Adrenal gland (tissue), 12 donors: ENCODE results near the gene ACVRL1. TPM values are rescaled to one million over a fixed set of nuclear protein-coding genes. Genes with fewer than 3 reads are reported as not detected.
A peak's percentile ranks its signal among the peaks of the same experiment; 100 is the strongest.

ENCODE experiments used
- DNase-seq, 7 donors: peaks; one replicate each; pipeline ENCODE4 v3.0.0-alpha.2; 2019 to 2020
- H3K27ac ChIP-seq, 5 donors: fragments of 200-600 bp; sonication (generic) in 4 of 5; 1 replicate in 3 of 5; 2 replicates in 2 of 5; pipeline versions ENCODE4 v1.5.1 to v1.8.0; 2016 to 2020; ENCODE audit warnings: mild to moderate bottlenecking in 1 of 5
- H3K27me3 ChIP-seq: fragments of 200-600 bp; 2 replicates; pipeline ENCODE4 v1.8.0; 2021
- H3K36me3 ChIP-seq, 2 donors: fragments of 200-600 bp; replicated peaks in 1 of 2; 1 replicate in 1 of 2; 2 replicates in 1 of 2; pipeline versions ENCODE4 v1.5.1 to v1.8.0; 2018 to 2022
- H3K4me1 ChIP-seq, 2 donors: fragments of 200-600 bp; replicated peaks in 1 of 2; 1 replicate in 1 of 2; 2 replicates in 1 of 2; pipeline versions ENCODE4 v1.5.1 to v1.8.0; 2018 to 2021
- H3K4me3 ChIP-seq, 4 donors: fragments of 200-600 bp; sonication (generic) in 3 of 4; one replicate each; pipeline ENCODE4 v1.5.1; 2016 to 2018
- H3K9me3 ChIP-seq, 3 donors: fragments of 200-600 bp; sonication (generic) in 1 of 3; replicated peaks in 1 of 3; 1 replicate in 2 of 3; 2 replicates in 1 of 3; pipeline versions ENCODE4 v1.5.1 to v1.8.0; 2016 to 2021
- CTCF ChIP-seq, 6 experiments: fragments of 450-650 bp in 4 of 6; fragments of 200-600 bp in 2 of 6; sonication (generic) in 1 of 6; IDR thresholded peaks; 1 replicate in 5 of 6; 2 replicates in 1 of 6; pipeline versions ENCODE4 v1.5.1 to v1.8.0; 2016 to 2021; ENCODE audit warnings: antibody characterized with exemption in 6 of 6, mild to moderate bottlenecking in 2 of 6, moderate library complexity in 1 of 6
- POLR2A ChIP-seq, 2 donors: fragments of 450-650 bp; IDR thresholded peaks; one replicate each; pipeline ENCODE4 v1.6.1; 2017; ENCODE audit warnings: antibody characterized with exemption in 2 of 2, mild to moderate bottlenecking in 2 of 2, moderate library complexity in 1 of 2
- WGBS, 4 donors: extraction: QIAGEN DNeasy Blood & Tissue Kit in 2 of 4; methylation state at CpG; one replicate each; pipeline versions ENCODE4 v1.1.5 to v1.1.7; 2013 to 2017; 5-methylcytosine and 5-hydroxymethylcytosine counted together
- intact Hi-C, 2 donors: fragments of 100-400 bp; cut with DNase I; formaldehyde crosslinking; loops; one replicate each; pipeline versions ENCODE4 v1.14.1 to v1.15.0; 2022 to 2023
- polyA plus RNA-seq, 3 donors: library from polyadenylated mRNA; stranded (reverse); fragments of 200-250 nt in 2 of 3; fragments of 350-450 nt in 1 of 3; fragmentation: Illumina TruSeq in 1 of 3; extraction: RNeasy Lipid Tissue Mini Kit (QIAGEN cat#74804) in 1 of 3; gene quantifications; one replicate each; pipeline ENCODE4 v1.2.3, GENCODE V29; 2013 to 2014
- total RNA-seq, 9 donors: library from RNA; depleted of rRNA in 4 of 9; stranded (reverse); fragments of >200 nt in 4 of 9; fragments of 120-200 nt in 1 of 9; fragmentation: NEBNext Ultra II Directional in 1 of 9; extraction: Animal tissue kit (Norgen Biotek cat#: 25700) in 1 of 9; gene quantifications; one replicate each; pipeline versions ENCODE4 v1.1.0 to v1.2.4, GENCODE V29; 2013 to 2023
- donor health status: healthy with polysubstance abuse.
- donor health status: Bipolar disorder and iron deficiency.
- donor health status: DM: yes; HTN: yes; CAD: no.
- donor health status: DM: no; HTN: no; CAD: no.
- donor health status: DM: no; HTN: no; CAD: no.
- donor health status: DM: yes; HTN: yes; CAD: no.

The ACVRL1 gene
- total and polyA plus RNA-seq, 12 donors = 7.8 to 117 (median 43.7) TPM

- H3K36me3 ChIP-seq = no peaks in the 10 kb centered on the region
- H3K4me3 ChIP-seq = no peak overlapping the region
- no peaks in the 10 kb centered on the region for H3K9me3 ChIP-seq
- peaks cover 6% of the 10 kb centered on the region in 2 donors for H3K4me1 ChIP-seq
- DNase-seq = no peak
- 47 to 74% (median 62%) methylated on average over 4 of the region's 4 CpGs for WGBS, 4 donors
- intact Hi-C loops = loop anchor here in 1 of 2 donors (5.0 kb wide), 1 partner anchor 443 kb away; no protein-coding TSS in a partner anchor
- no peak overlapping the region for H3K27ac ChIP-seq
- no peak for TF ChIP-seq POLR2A (IDR thresholded peaks at IDR 0.05)
- H3K27me3 ChIP-seq = no peaks in the 10 kb centered on the region
Measured at GRCh38 chr12:51870504-51870903, 36.8 kb upstream of the ACVRL1 start.

GRCh38 chr12:51871126-51871525 lies 36.2 kb upstream of the ACVRL1 start:
- DNase-seq = peak in 1 of 7 donors; percentile 41
- peaks cover 6% of the 10 kb centered on the region in 2 donors for H3K4me1 ChIP-seq
- no peaks in the 10 kb centered on the region for H3K9me3 ChIP-seq
- 41 to 78% (median 72%) methylated on average over 3 to 6 of the region's 6 CpGs for WGBS, 4 donors
- intact Hi-C loops = loop anchor here in 1 of 2 donors (5.0 kb wide), 1 partner anchor 444 kb away; no protein-coding TSS in a partner anchor
- no peaks in the 10 kb centered on the region for H3K36me3 ChIP-seq
- H3K4me3 ChIP-seq = no peak overlapping the region
- TF ChIP-seq POLR2A (IDR thresholded peaks at IDR 0.05) = no peak
- TF ChIP-seq CTCF (IDR thresholded peaks at IDR 0.05) = no peak
- no peaks in the 10 kb centered on the region for H3K27me3 ChIP-seq
- no peak overlapping the region for H3K27ac ChIP-seq

GRCh38 chr12:51871918-51872688 lies 35.2 kb upstream of the ACVRL1 start:
- no peak overlapping the region for H3K27ac ChIP-seq
- H3K27me3 ChIP-seq = no peaks in the 10 kb centered on the region
- no peaks in the 10 kb centered on the region for H3K36me3 ChIP-seq
- WGBS, 4 donors = 74 to 82% (median 78%) methylated on average over 13 to 17 of the region's 17 CpGs
- intact Hi-C loops = loop anchor here in 1 of 2 donors (5.0 kb wide), 1 partner anchor 445 kb away; no protein-coding TSS in a partner anchor
- no peak overlapping the region for H3K4me3 ChIP-seq
- DNase-seq = no peak
- peaks cover 6% of the 10 kb centered on the region in 2 donors for H3K4me1 ChIP-seq
- TF ChIP-seq POLR2A (IDR thresholded peaks at IDR 0.05) (no peak), CTCF (IDR thresholded peaks at IDR 0.05) (no peak)
- H3K9me3 ChIP-seq = no peaks in the 10 kb centered on the region

- Histone ChIP-seq H3K27me3 (no peaks in the 10 kb centered on the region), H3K27ac (no peak overlapping the region), H3K9me3 (no peaks in the 10 kb centered on the region), H3K36me3 (no peaks in the 10 kb centered on the region), H3K4me3 (no peak overlapping the region), H3K4me1 (peaks cover 6% of the 10 kb centered on the region in 2 donors)
- TF ChIP-seq CTCF (IDR thresholded peaks at IDR 0.05) (no peak), POLR2A (IDR thresholded peaks at IDR 0.05) (no peak)
- no peak for DNase-seq
- intact Hi-C loops = loop anchor here in 1 of 2 donors (5.0 kb wide), 1 partner anchor 445 kb away; no protein-coding TSS in a partner anchor
- 81 to 92% (median 90%) methylated on average over 3 of the region's 3 CpGs for WGBS, 4 donors
Measured at GRCh38 chr12:51872689-51872981, 34.7 kb upstream of the ACVRL1 start.
